Liver (tissue), 9 donors: ENCODE measurements around the gene ISM1. TPM values are rescaled to one million over a fixed set of nuclear protein-coding genes. Genes with fewer than 3 reads are reported as not detected.

Experiments
- DNase-seq: peaks from one replicate; pipeline ENCODE4 v3.0.0-alpha.2; 2017; ENCODE audit warnings: low spot score
- H3K27ac ChIP-seq, 2 donors: one replicate each; pipeline ENCODE4 v1.7.0; 2013; ENCODE audit warnings: inconsistent platforms in 2 of 2, low read length in 2 of 2, control low read depth in 1 of 2, low read depth in 1 of 2, mild to moderate bottlenecking in 1 of 2
- H3K27me3 ChIP-seq, 4 donors: one replicate each; pipeline versions ENCODE4 v1.6.1 to v1.7.0; 2013; ENCODE audit warnings: low read length in 3 of 4, inconsistent platforms in 1 of 4, mild to moderate bottlenecking in 1 of 4, moderate library complexity in 1 of 4; ENCODE audit not compliant: control insufficient read depth in 4 of 4, insufficient read depth in 4 of 4
- H3K36me3 ChIP-seq, 4 donors: one replicate each; pipeline versions ENCODE4 v1.6.1 to v1.7.0; 2013; ENCODE audit warnings: low read length in 3 of 4, mild to moderate bottlenecking in 3 of 4, low read depth in 1 of 4, moderate library complexity in 1 of 4; ENCODE audit not compliant: control insufficient read depth in 4 of 4, insufficient read depth in 3 of 4
- H3K4me1 ChIP-seq, 4 donors: one replicate each; pipeline versions ENCODE4 v1.6.1 to v1.7.0; 2013; ENCODE audit warnings: low read length in 3 of 4, mild to moderate bottlenecking in 3 of 4, moderate library complexity in 1 of 4; ENCODE audit not compliant: control insufficient read depth in 4 of 4, insufficient read depth in 4 of 4
- H3K4me3 ChIP-seq, 3 donors: one replicate each; pipeline versions ENCODE4 v1.6.1 to v1.7.0; 2013; ENCODE audit warnings: low read length in 3 of 3, control low read depth in 1 of 3, low read depth in 1 of 3, mild to moderate bottlenecking in 1 of 3
- H3K9ac ChIP-seq, 2 donors: one replicate each; pipeline ENCODE4 v1.7.0; 2013; ENCODE audit warnings: low read length in 2 of 2, mild to moderate bottlenecking in 2 of 2, moderate library complexity in 2 of 2, control low read depth in 1 of 2, low read depth in 1 of 2
- H3K9me3 ChIP-seq, 4 donors: one replicate each; pipeline versions ENCODE4 v1.6.1 to v1.7.0; 2013; ENCODE audit warnings: low read length in 3 of 4; ENCODE audit not compliant: control insufficient read depth in 4 of 4
- CTCF ChIP-seq: fragments of 150-350 bp; IDR thresholded peaks from 2 replicates; pipeline ENCODE4 v1.5.1; 2017; ENCODE audit warnings: improper control_type of control experiment, low read depth, low read length; ENCODE audit not compliant: missing input control
- EGR1 ChIP-seq, 2 donors: IDR thresholded peaks; 2 replicates each; pipeline ENCODE4 v1.6.1; 2016 to 2018; ENCODE audit warnings: antibody characterized with exemption in 2 of 2, low read depth in 2 of 2
- FOXA1 ChIP-seq: IDR thresholded peaks from 2 replicates; pipeline ENCODE4 v1.6.1; 2016; ENCODE audit warnings: antibody characterized with exemption
- FOXA2 ChIP-seq: IDR thresholded peaks from 2 replicates; pipeline ENCODE4 v1.6.1; 2016; ENCODE audit warnings: antibody characterized with exemption
- GABPA ChIP-seq, 2 donors: IDR thresholded peaks in 1 of 2; conservative IDR thresholded peaks in 1 of 2; 2 replicates each; pipeline ENCODE4 v1.6.1; 2016; ENCODE audit warnings: antibody characterized with exemption in 2 of 2, mild to moderate bottlenecking in 1 of 2, moderate library complexity in 1 of 2
- HNF4A ChIP-seq, 2 donors: conservative IDR thresholded peaks; 2 replicates each; pipeline ENCODE4 v1.6.1; 2016; ENCODE audit warnings: antibody characterized with exemption in 2 of 2, mild to moderate bottlenecking in 2 of 2
- HNF4G ChIP-seq: IDR thresholded peaks from 2 replicates; pipeline ENCODE4 v1.6.1; 2016; ENCODE audit warnings: antibody characterized with exemption
- JUND ChIP-seq, 2 donors: IDR thresholded peaks; 2 replicates each; pipeline ENCODE4 v1.6.1; 2016; ENCODE audit warnings: antibody characterized with exemption in 2 of 2
- NR2F2 ChIP-seq: IDR thresholded peaks from 2 replicates; pipeline ENCODE4 v1.6.1; 2016; ENCODE audit warnings: antibody characterized with exemption
- RAD21 ChIP-seq, 2 donors: IDR thresholded peaks; 2 replicates each; pipeline ENCODE4 v1.6.1; 2016; ENCODE audit warnings: antibody characterized with exemption in 2 of 2, mild to moderate bottlenecking in 2 of 2
- REST ChIP-seq: IDR thresholded peaks from 2 replicates; pipeline ENCODE4 v1.6.1; 2016; ENCODE audit warnings: antibody characterized with exemption, mild to moderate bottlenecking
- SP1 ChIP-seq: IDR thresholded peaks from 2 replicates; pipeline ENCODE4 v1.6.1; 2018; ENCODE audit warnings: antibody characterized with exemption, mild to moderate bottlenecking
- YY1 ChIP-seq: IDR thresholded peaks from 2 replicates; pipeline ENCODE4 v1.6.1; 2016; ENCODE audit warnings: antibody characterized with exemption, mild to moderate bottlenecking
- ZBTB33 ChIP-seq: IDR thresholded peaks from 2 replicates; pipeline ENCODE4 v1.6.1; 2016; ENCODE audit warnings: antibody characterized with exemption
- WGBS: extraction: QIAGEN DNeasy Blood & Tissue Kit; methylation state at CpG from one replicate; pipeline ENCODE4 v1.1.7; 2013; 5-methylcytosine and 5-hydroxymethylcytosine counted together
- polyA plus RNA-seq, 2 donors: library from polyadenylated mRNA; stranded (reverse) in 1 of 2; unstranded in 1 of 2; fragments of 200-250 nt in 1 of 2; fragments of >200 nt in 1 of 2; fragmentation: Nextera tagmentation in 1 of 2; extraction: Ambion mirVana in 1 of 2; gene quantifications; one replicate each; pipeline versions ENCODE4 v1.2.1 to v1.2.3, GENCODE V29; 2013 to 2015
- total RNA-seq, 2 donors: library from RNA; depleted of rRNA; stranded (reverse); fragments of >200 nt; gene quantifications; one replicate each; pipeline ENCODE4 v1.2.3, GENCODE V29; 2014
- TF ChIP-seq, protein P1 (sequence below): IDR thresholded peaks from 2 replicates; pipeline ENCODE4 v1.6.1; 2016; ENCODE audit warnings: antibody characterized with exemption
- donor health status: healthy.
- donor health status: healthy.
- donor health status: healthy.
- donor health status: healthy.
- donor health status: healthy.

The ISM1 gene
- total and polyA plus RNA-seq, 4 donors, result 0.82 to 6.4 (median 1.2) TPM; not detected in 1

DNA sequence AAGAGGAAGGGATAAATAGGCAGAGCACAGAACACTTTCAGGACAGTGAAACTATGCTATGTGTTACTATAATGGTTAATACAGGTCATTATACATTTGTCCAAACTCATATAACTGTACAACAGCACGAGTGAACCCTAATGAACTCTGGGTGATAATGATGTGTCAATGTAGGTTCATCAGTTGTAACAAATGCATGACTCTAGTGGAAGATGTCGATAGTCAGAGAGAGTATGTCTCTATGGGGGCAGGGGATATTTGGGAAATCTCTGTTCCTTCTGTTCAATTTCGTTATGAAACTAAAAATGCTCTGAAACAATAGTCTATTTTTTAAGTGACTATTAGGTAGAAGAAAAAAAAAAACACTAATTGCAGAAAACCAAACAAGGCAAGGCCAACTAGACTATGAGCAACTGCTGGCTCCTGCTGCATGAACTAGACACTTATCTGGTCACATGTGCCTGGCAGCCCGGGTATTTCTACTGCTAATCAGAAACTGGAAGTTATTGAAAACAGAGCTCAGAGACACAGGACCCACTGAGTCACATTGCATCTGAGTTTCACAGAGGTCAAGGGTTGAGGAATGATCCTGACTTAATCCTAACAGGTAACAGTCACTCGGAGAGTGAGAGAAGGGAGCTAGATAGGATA, 97.9 kb downstream of the ISM1 start (continued):
- TF ChIP-seq, protein P1, sequence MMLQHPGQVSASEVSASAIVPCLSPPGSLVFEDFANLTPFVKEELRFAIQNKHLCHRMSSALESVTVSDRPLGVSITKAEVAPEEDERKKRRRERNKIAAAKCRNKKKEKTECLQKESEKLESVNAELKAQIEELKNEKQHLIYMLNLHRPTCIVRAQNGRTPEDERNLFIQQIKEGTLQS, result no peak
- TF ChIP-seq NR2F2 (no peak), EGR1 (IDR thresholded peaks at IDR 0.05; ENCODE audit: low read depth in 2 of 2) (no peak), GABPA (IDR thresholded peaks at IDR 0.05 in 1 of 2, conservative IDR thresholded peaks at IDR 0.05 in 1 of 2) (no peak), JUND (IDR thresholded peaks at IDR 0.05) (no peak), REST (no peak), YY1 (no peak)

DNA sequence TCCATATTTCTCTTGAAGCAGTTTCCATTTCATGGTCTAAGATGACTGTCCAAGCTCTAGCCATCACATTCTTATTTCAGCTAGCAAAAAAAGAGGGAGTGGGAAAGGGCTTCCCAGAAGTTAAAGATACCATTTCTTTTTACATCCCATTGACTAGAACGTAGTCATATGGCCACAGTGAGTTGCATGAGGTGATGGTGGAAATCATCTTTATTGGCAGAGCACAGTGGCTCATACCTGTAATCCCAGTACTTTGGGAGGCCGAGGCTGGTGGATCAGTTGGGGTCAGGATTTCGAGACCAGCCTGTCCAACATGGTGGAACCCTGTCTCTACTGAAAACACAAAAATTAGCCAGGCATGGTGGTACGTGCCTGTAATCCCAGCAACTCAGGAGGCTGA, 99.6 kb downstream of the ISM1 start:
- H3K36me3 ChIP-seq, result no peaks in the 10 kb centered on the region
- no peak overlapping the region for H3K27ac ChIP-seq
- H3K4me3 ChIP-seq, result no peak overlapping the region
- no peak for TF ChIP-seq YY1
- TF ChIP-seq SP1, result no peak
- no peak for TF ChIP-seq RAD21 (IDR thresholded peaks at IDR 0.05)
- TF ChIP-seq JUND (IDR thresholded peaks at IDR 0.05), result no peak
- no peak for TF ChIP-seq GABPA (IDR thresholded peaks at IDR 0.05 in 1 of 2, conservative IDR thresholded peaks at IDR 0.05 in 1 of 2)
- TF ChIP-seq REST, result no peak
- TF ChIP-seq NR2F2, result no peak
- no peak for TF ChIP-seq ZBTB33
- no peak for TF ChIP-seq CTCF
- no peak for TF ChIP-seq FOXA1
- TF ChIP-seq FOXA2, result no peak
- no peak for TF ChIP-seq EGR1 (IDR thresholded peaks at IDR 0.05; ENCODE audit: low read depth in 2 of 2)
- TF ChIP-seq HNF4G, result no peak
- no peak for TF ChIP-seq HNF4A (conservative IDR thresholded peaks at IDR 0.05)
- H3K9me3 ChIP-seq, result peaks cover 0 to 5% (median 1%) of the 10 kb centered on the region in 4 donors
- no peak for DNase-seq
- H3K27me3 ChIP-seq, result no peaks in the 10 kb centered on the region
- H3K9ac ChIP-seq, result no peak overlapping the region
- WGBS, result 91% methylated on average over 4 of the region's 4 CpGs
- no peaks in the 10 kb centered on the region for H3K4me1 ChIP-seq
